GM12801 (cell line): ENCODE data around the gene MYOZ1.

Experiments
- CTCF ChIP-seq: IDR thresholded peaks from one replicate; pipeline ENCODE4 v1.5.1; 2011; ENCODE audit warnings: control low read depth; ENCODE audit not compliant: insufficient read length; ENCODE audit errors: extremely low read depth

Gene MYOZ1

GRCh38 chr10:73586583-73586984, 54.7 kb downstream of the MYOZ1 start:
- TF ChIP-seq CTCF = no peak

- TF ChIP-seq CTCF = no peak
Observed at GRCh38 chr10:73585327-73585726, 55.9 kb downstream of the MYOZ1 start.

- TF ChIP-seq CTCF = no peak
Observed at GRCh38 chr10:73584737-73585136, 56.5 kb downstream of the MYOZ1 start.

- TF ChIP-seq CTCF = no peak
Observed at GRCh38 chr10:73581918-73582317, 59.4 kb downstream of the MYOZ1 start.
